DMS114 treated with DMSO at 0.1 percent for 48 hours (cell line): Measurements from ENCODE around the gene SCAMP5.

Source experiments
- DNase-seq: peaks from one replicate; lab custom pipeline; 2025; ENCODE audit not compliant: unreplicated experiment; lab: John Stamatoyannopoulos, UW

The SCAMP5 gene

GRCh38 chr15:75021341-75021740 lies 26.0 kb downstream of the SCAMP5 start:
- no peak for DNase-seq

GRCh38 chr15:75022783-75023180 lies 27.4 kb downstream of the SCAMP5 start:
- DNase-seq, result no peak

GRCh38 chr15:75023181-75023871 lies 28.0 kb downstream of the SCAMP5 start, which contains the start of gene PPCDC:
Gene PPCDC (plus strand): TSS chr15:75023590. CDS start chr15:75028319, 4,729 bp downstream.
- peak; percentile 97 for DNase-seq

GRCh38 chr15:75023872-75024636 lies 28.7 kb downstream of the SCAMP5 start:
- no peak for DNase-seq

- no peak for DNase-seq
These were observed 29.7 kb downstream of the SCAMP5 start for GRCh38 chr15:75025107-75025506.

- no peak for DNase-seq
These were observed 30.3 kb downstream of the SCAMP5 start for GRCh38 chr15:75025548-75026260.

GRCh38 chr15:75027551-75027950 lies 32.2 kb downstream of the SCAMP5 start:
- no peak for DNase-seq

GRCh38 chr15:75028991-75029377 lies 33.6 kb downstream of the SCAMP5 start:
- no peak for DNase-seq

GRCh38 chr15:75029378-75030022 lies 34.1 kb downstream of the SCAMP5 start:
- DNase-seq, result peak; percentile 44

GRCh38 chr15:75030023-75030413 lies 34.7 kb downstream of the SCAMP5 start:
- no peak for DNase-seq

GRCh38 chr15:75030424-75030823 lies 35.1 kb downstream of the SCAMP5 start:
- no peak for DNase-seq

GRCh38 chr15:75031848-75032247 lies 36.5 kb downstream of the SCAMP5 start:
- no peak for DNase-seq

GRCh38 chr15:75032395-75032794 lies 37.0 kb downstream of the SCAMP5 start:
- no peak for DNase-seq

- DNase-seq, result no peak
These were observed 38.4 kb downstream of the SCAMP5 start for GRCh38 chr15:75033809-75034208.

GRCh38 chr15:75034615-75035014 lies 39.3 kb downstream of the SCAMP5 start:
- no peak for DNase-seq

GRCh38 chr15:75036212-75036616 lies 40.9 kb downstream of the SCAMP5 start:
- DNase-seq, result no peak

- no peak for DNase-seq
These were observed 42.3 kb downstream of the SCAMP5 start for GRCh38 chr15:75037685-75038084.

- no peak for DNase-seq
These were observed 42.9 kb downstream of the SCAMP5 start for GRCh38 chr15:75038231-75038630.

- peak; percentile 7 for DNase-seq
These were observed 47.6 kb downstream of the SCAMP5 start for GRCh38 chr15:75042730-75043508.

GRCh38 chr15:75043509-75044257 lies 48.3 kb downstream of the SCAMP5 start:
- no peak for DNase-seq
